B cell (primary cell): ENCODE data around the gene GMCL2. TPM values are rescaled to one million over a fixed set of nuclear protein-coding genes. Genes with fewer than 3 reads are reported as not detected.
A peak's percentile ranks its signal among the peaks of the same experiment; 100 is the strongest.

Source experiments
- ATAC-seq: fragments of 200-7000 bp; cut with Tn5 transposase; one replicate; pipeline ENCODE4 v1.10.0; 2021; ENCODE audit warnings: low read depth, mild to moderate bottlenecking, moderate number of reproducible peaks, moderate library complexity
- CTCF ChIA-PET: fragments of 350-600 bp; sonication (Branson Sonifier 250); formaldehyde crosslinking; loops from one replicate; lab custom pipeline; 2021; ENCODE audit warnings: antibody characterized with exemption, inconsistent platforms; lab: Charles Lee
- POLR2A ChIA-PET: fragments of 350-600 bp; sonication (Branson Sonifier 250); formaldehyde crosslinking; loops from one replicate; lab custom pipeline; 2021; ENCODE audit warnings: antibody characterized with exemption; lab: Charles Lee
- DNase-seq: peaks from one replicate; pipeline ENCODE4 v3.0.0; 2013
- H2AFZ ChIP-seq: 2 replicates; pipeline ENCODE4 v1.6.1; 2012; ENCODE audit warnings: mild to moderate bottlenecking, low read depth, low read length; ENCODE audit not compliant: insufficient read depth, poor library complexity, severe bottlenecking
- H3K27ac ChIP-seq, 2 donors: 1 replicate in 1 of 2; 2 replicates in 1 of 2; pipeline ENCODE4 v1.5.1; 2012 to 2013; ENCODE audit warnings: low read length in 2 of 2, mild to moderate bottlenecking in 2 of 2, moderate library complexity in 1 of 2
- H3K27me3 ChIP-seq, 4 experiments: fragments of 200-600 bp in 1 of 4; sonication (generic) in 1 of 4; replicated peaks in 1 of 4; 1 replicate in 2 of 4; 2 replicates in 2 of 4; pipeline versions ENCODE4 v1.6.1 to v1.7.0; 2013 to 2016; ENCODE audit warnings: low read length in 3 of 4, mild to moderate bottlenecking in 2 of 4, mixed read lengths in 1 of 4, moderate library complexity in 1 of 4; ENCODE audit not compliant: insufficient read depth in 4 of 4, control insufficient read depth in 3 of 4; ENCODE audit errors: control extremely low read depth in 1 of 4
- H3K36me3 ChIP-seq, 2 experiments: replicated peaks in 1 of 2; 1 replicate in 1 of 2; 2 replicates in 1 of 2; pipeline versions ENCODE4 v1.6.1 to v1.7.1; 2013; ENCODE audit warnings: low read length in 1 of 2; ENCODE audit not compliant: insufficient read depth in 2 of 2, control insufficient read depth in 1 of 2; ENCODE audit errors: control extremely low read depth in 1 of 2, extremely low read depth in 1 of 2
- H3K4me1 ChIP-seq, 2 donors: fragments of 200-600 bp in 1 of 2; sonication (generic) in 1 of 2; 1 replicate in 1 of 2; 2 replicates in 1 of 2; pipeline versions ENCODE4 v1.5.1 to v1.6.1; 2013 to 2017; ENCODE audit warnings: low read length in 2 of 2; ENCODE audit not compliant: control insufficient read depth in 2 of 2, insufficient read depth in 2 of 2
- H3K4me2 ChIP-seq: replicated peaks from 2 replicates; pipeline ENCODE3; 2012; ENCODE audit warnings: mild to moderate bottlenecking, low read depth, low read length; ENCODE audit not compliant: poor library complexity, severe bottlenecking
- H3K4me3 ChIP-seq, 5 experiments: fragments of 200-600 bp in 1 of 5; sonication (generic) in 1 of 5; 1 replicate in 3 of 5; 2 replicates in 2 of 5; pipeline versions ENCODE4 v1.5.1 to v1.7.0; 2011 to 2016; ENCODE audit warnings: low read length in 4 of 5, mild to moderate bottlenecking in 4 of 5, low read depth in 2 of 5, control low read depth in 1 of 5, moderate library complexity in 1 of 5; ENCODE audit not compliant: insufficient read depth in 1 of 5; ENCODE audit errors: control extremely low read depth in 1 of 5, extremely low read depth in 1 of 5
- H3K79me2 ChIP-seq: fragments of 200-600 bp; sonication (generic); one replicate; pipeline ENCODE4 v1.6.0; 2016; ENCODE audit warnings: low read length; ENCODE audit not compliant: control insufficient read depth, insufficient read depth
- H3K9ac ChIP-seq: fragments of 200-600 bp; sonication (generic); 2 replicates; pipeline ENCODE4 v1.6.1; 2017; ENCODE audit warnings: mild to moderate bottlenecking, low read length, moderate library complexity
- H3K9me3 ChIP-seq, 3 donors: one replicate each; pipeline versions ENCODE4 v1.6.1 to v1.7.1; 2013; ENCODE audit warnings: low read length in 2 of 3; ENCODE audit not compliant: control insufficient read depth in 2 of 3, insufficient read depth in 1 of 3; ENCODE audit errors: control extremely low read depth in 1 of 3
- H4K20me1 ChIP-seq: 2 replicates; pipeline ENCODE4 v1.6.0; 2012; ENCODE audit warnings: mild to moderate bottlenecking, low read length; ENCODE audit not compliant: insufficient read depth, control insufficient read depth, poor library complexity, severe bottlenecking
- H3K27ac Mint-ChIP-seq: one replicate; pipeline ENCODE4 v1.8.0; 2021; ENCODE audit warnings: mixed read lengths
- H3K27me3 Mint-ChIP-seq: one replicate; pipeline ENCODE4 v1.8.0; 2021; ENCODE audit warnings: mixed read lengths
- H3K4me1 Mint-ChIP-seq: one replicate; pipeline ENCODE4 v1.8.0; 2021; ENCODE audit warnings: mixed read lengths
- H3K4me3 Mint-ChIP-seq: one replicate; pipeline ENCODE4 v1.8.0; 2021; ENCODE audit warnings: mixed read lengths
- H3K9me3 Mint-ChIP-seq: one replicate; pipeline ENCODE4 v1.8.0; 2022; ENCODE audit warnings: mixed read lengths; ENCODE audit not compliant: insufficient read depth
- EZH2 ChIP-seq: IDR thresholded peaks from 2 replicates; pipeline ENCODE4 v1.6.1; 2012; ENCODE audit warnings: borderline replicate concordance, low read depth, mild to moderate bottlenecking, moderate library complexity, low read length; ENCODE audit not compliant: insufficient read depth, poor library complexity, severe bottlenecking
- WGBS: methylation state at CpG from one replicate; pipeline ENCODE4 v1.1.5; 2013; ENCODE audit warnings: missing lambda C conversion rate; ENCODE audit not compliant: insufficient coverage; 5-methylcytosine and 5-hydroxymethylcytosine counted together
- intact Hi-C: fragments of 100-400 bp; cut with micrococcal nuclease; formaldehyde crosslinking; loops from one replicate; pipeline ENCODE4 v1.10.0; 2022
- polyA plus RNA-seq: library from polyadenylated mRNA; depleted of rRNA; stranded (reverse); fragments of >200 nt; gene quantifications from 2 replicates; pipeline ENCODE4 v1.2.3, GENCODE V29; 2012
- total RNA-seq, 2 donors: library from RNA; stranded (reverse); fragments of 120-200 nt in 1 of 2; gene quantifications; 1 replicate in 1 of 2; 2 replicates in 1 of 2; pipeline versions ENCODE4 v1.2.3 to v1.2.4, GENCODE V29; 2013 to 2022
- TF ChIP-seq, protein P1 (sequence below): fragments of 200-600 bp; IDR thresholded peaks from one replicate; pipeline ENCODE4 v1.8.0; 2022; ENCODE audit warnings: antibody characterized with exemption, mild to moderate bottlenecking

Gene GMCL2
- total and polyA plus RNA-seq, 2 donors (not counting 1 experiment from before 2014, with no cell fraction given) = not detected

DNA sequence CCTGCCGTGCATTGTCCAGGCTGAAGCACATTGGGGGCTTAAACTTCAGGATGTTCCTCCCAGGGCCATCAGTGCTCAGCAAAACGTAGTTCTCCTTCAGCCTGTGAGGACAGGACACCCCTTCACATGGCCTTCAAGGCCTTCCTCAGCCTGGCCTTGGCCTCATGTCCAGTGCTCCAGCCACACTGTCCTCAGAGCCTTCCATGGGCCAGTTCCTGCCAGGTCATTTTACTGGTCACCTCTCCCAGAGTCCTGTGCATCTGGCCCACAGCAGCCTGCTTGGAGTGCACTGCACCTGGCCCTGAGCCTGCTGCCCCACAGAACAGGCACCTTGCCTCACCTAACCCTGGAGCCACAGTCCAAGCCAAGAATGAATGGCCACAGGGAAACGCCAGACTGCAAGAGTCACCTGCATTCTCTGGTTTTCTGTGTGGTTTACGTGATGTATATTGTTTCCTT lies 25.9 kb upstream of the GMCL2 start:
- H3K4me1 ChIP-seq = peaks cover 7 to 11% of the 10 kb centered on the region in 2 donors
- H3K27ac Mint-ChIP-seq = no peak overlapping the region
- no peak overlapping the region for H3K9ac ChIP-seq
- ATAC-seq = no peak
- no peak overlapping the region for H3K4me3 Mint-ChIP-seq
- no peak overlapping the region for H3K4me2 ChIP-seq
- CTCF ChIA-PET = no interaction called here
- peaks cover 0 to 81% of the 10 kb centered on the region in 2 experiments for H3K36me3 ChIP-seq
- POLR2A ChIA-PET = interaction anchor here (2.8 kb wide), 1 partner anchor 9 kb away, joined by 7 read pairs; the partner anchor contains the start of gene HNRNPAB
- H3K4me1 Mint-ChIP-seq = peaks cover 13% of the 10 kb centered on the region
- H4K20me1 ChIP-seq = peaks cover 48% of the 10 kb centered on the region
- DNase-seq = no peak
- no peak overlapping the region for H3K27ac ChIP-seq
- no peaks in the 10 kb centered on the region for H3K27me3 ChIP-seq
- no peaks in the 10 kb centered on the region for H3K9me3 ChIP-seq
- H3K4me3 ChIP-seq = no peak overlapping the region
- H2AFZ ChIP-seq = no peak overlapping the region
- 96% methylated on average over 2 of the region's 4 CpGs for WGBS
- intact Hi-C loops = no loop called here
- no peaks in the 10 kb centered on the region for H3K27me3 Mint-ChIP-seq
- TF ChIP-seq EZH2 = no peak
- TF ChIP-seq, protein P1, sequence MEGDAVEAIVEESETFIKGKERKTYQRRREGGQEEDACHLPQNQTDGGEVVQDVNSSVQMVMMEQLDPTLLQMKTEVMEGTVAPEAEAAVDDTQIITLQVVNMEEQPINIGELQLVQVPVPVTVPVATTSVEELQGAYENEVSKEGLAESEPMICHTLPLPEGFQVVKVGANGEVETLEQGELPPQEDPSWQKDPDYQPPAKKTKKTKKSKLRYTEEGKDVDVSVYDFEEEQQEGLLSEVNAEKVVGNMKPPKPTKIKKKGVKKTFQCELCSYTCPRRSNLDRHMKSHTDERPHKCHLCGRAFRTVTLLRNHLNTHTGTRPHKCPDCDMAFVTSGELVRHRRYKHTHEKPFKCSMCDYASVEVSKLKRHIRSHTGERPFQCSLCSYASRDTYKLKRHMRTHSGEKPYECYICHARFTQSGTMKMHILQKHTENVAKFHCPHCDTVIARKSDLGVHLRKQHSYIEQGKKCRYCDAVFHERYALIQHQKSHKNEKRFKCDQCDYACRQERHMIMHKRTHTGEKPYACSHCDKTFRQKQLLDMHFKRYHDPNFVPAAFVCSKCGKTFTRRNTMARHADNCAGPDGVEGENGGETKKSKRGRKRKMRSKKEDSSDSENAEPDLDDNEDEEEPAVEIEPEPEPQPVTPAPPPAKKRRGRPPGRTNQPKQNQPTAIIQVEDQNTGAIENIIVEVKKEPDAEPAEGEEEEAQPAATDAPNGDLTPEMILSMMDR = no peak
- peaks cover 21% of the 10 kb centered on the region for H3K79me2 ChIP-seq
- H3K9me3 Mint-ChIP-seq = no peaks in the 10 kb centered on the region

DNA sequence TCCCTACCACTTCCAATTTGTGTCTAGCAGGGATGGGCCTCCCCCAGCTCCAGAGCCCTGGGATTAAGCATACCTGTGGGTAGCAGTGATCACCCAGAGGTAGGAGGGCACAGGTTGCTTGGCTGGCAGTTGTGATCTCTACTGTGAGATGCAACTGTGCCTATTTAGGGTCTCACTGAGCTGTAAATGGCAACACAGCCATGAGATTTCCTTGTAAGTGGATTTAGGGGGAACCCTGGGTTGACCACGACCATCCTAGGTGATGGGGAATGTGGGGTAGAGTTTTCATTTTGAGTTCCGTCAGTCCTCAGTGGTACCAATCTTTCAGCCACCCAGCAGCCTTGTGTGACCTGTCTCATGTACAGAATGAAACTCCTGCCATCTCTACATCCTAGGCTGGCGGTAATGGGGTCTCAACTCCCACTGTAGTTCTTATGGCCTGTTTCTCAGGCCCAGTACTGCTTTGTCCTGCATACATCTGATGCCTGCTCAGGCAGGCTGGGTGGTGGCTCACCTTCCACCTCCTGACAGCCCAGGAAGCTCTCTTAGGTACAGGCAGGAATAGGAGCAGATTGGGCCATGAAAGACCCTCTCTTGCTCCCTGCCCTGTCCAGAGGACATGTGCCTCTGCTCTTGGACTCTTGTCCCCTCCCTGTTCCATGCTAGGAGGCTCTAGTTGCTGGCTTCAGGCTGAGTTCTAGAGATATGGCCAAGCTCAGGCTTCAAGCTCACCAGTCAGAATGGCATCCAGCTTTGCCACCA lies 25.3 kb upstream of the GMCL2 start:
- Histone ChIP-seq H3K4me3 (no peak overlapping the region), H3K27me3 (no peaks in the 10 kb centered on the region), H3K9ac (no peak overlapping the region), H4K20me1 (peaks cover 54% of the 10 kb centered on the region), H3K36me3 (peaks cover 0 to 87% of the 10 kb centered on the region in 2 experiments), H3K27ac (no peak overlapping the region), H2AFZ (no peak overlapping the region), H3K4me1 (peaks cover 7 to 11% of the 10 kb centered on the region in 2 donors), H3K9me3 (no peaks in the 10 kb centered on the region), H3K79me2 (peaks cover 24% of the 10 kb centered on the region), H3K4me2 (no peak overlapping the region)
- POLR2A ChIA-PET = interaction anchor here (0.6 to 2.8 kb wide), 2 partner anchors 8 to 351 kb away, joined by 7 to 13 read pairs; partner anchors contain the start of gene HNRNPAB
- H3K27ac Mint-ChIP-seq = peak overlapping the region; percentile 6
- CTCF ChIA-PET = no interaction called here
- no peak for TF ChIP-seq EZH2
- TF ChIP-seq, protein P1 = no peak
- ATAC-seq (no peak), DNase-seq (no peak)
- peaks cover 15% of the 10 kb centered on the region for H3K4me1 Mint-ChIP-seq
- no peaks in the 10 kb centered on the region for H3K9me3 Mint-ChIP-seq
- intact Hi-C loops = no loop called here
- WGBS = 82% methylated on average over 3 of the region's 3 CpGs
- no peak overlapping the region for H3K4me3 Mint-ChIP-seq
- no peaks in the 10 kb centered on the region for H3K27me3 Mint-ChIP-seq
